GM18873 (cell line): Measurements from ENCODE around the gene LEUTX.
"Not testable (repeated sequence)": the region's sequence is repeated elsewhere in the genome, so short reads cannot be mapped to it uniquely, and the experiment has no call there.

Source experiments
- ATAC-seq: cut with Tn5 transposase; IDR thresholded peaks from one replicate; pipeline ENCODE4 v1.9.1; 2021; ENCODE audit warnings: mild to moderate bottlenecking, moderate library complexity, moderate number of reproducible peaks; ENCODE audit not compliant: unreplicated experiment, low FRiP score

LEUTX gene, protein sequence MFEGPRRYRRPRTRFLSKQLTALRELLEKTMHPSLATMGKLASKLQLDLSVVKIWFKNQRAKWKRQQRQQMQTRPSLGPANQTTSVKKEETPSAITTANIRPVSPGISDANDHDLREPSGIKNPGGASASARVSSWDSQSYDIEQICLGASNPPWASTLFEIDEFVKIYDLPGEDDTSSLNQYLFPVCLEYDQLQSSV

DNA sequence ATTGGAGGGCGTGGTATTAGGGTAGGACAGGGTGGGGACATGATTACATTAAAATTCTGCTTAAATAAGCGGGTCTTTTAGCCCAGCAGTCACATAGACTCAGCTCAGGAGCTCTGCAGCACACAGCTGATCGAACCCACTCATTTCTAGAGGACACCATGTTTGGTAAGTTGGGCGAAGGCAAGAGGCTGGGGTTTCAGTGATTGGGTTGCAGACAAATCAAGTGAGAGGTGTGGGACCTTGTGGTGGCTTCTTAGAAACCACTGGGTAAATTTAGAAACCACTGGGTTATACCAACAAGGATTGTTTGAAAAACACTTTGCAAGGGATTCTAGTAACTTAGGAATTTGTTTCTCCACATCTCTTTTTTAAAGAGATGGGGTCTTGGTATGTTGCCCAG, at the start of gene LEUTX:
LEUTX (plus strand) TSS at position 92 of the 400 bp plus-strand sequence; CDS start at position 159, 67 bp downstream.
- ATAC-seq = no peak

DNA sequence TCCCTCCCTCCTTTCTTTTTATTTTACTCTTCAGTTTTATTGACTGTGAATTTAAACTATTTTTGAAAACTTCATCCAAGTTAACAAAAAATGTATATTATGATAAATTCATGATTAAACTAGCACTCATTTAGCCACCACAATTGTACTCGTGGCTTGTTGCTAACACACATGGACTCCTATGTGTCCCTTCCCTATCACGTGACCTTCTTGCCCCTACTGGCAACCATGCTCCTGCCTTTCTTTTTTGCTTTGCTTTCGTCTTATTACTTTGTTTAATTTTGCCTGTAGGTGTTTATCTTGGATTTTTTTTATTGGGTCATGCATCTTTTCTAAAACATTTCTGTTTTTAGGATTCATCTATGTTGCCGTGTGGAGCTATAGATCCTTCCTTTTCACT, 49.1 kb upstream of the LEUTX start:
- no peak for ATAC-seq

DNA sequence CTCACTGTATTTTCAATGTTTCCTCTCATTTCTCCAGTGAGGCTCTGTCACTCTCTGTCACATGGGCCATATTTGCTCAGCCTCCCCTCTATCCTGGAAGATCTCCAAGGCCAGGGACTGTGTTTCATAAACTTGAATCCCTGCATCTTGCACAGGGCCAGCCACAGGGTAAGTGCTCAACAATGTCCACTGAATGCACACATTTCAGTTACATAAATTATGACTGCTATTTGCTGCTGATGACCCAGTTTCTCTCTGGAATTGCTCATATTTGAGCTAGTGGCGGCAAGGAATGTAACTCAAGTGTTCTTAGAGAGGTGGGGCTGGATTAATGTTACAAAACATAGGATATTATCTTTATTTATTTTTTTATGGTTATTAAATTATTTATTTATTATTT, 47.0 kb upstream of the LEUTX start:
- ATAC-seq = no peak

DNA sequence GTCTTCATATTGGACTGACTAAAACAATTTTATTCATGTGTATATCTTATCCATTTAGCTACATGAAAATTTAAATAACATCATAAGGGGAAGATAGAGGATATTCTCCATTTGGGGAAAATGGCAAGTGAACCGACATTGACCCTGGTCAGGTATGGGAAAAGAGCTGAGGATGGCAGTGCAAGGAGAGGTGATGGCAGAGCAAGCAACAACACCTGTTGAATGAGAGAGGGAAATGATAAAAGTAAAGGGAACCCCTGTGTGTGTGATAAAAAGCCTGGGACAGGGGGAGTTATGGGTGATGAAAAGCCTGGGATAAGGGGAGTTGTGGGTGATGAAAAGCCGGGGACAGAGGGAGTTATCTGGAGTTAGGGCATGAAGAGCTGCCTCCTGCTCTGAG, 44.8 kb upstream of the LEUTX start:
- no peak for ATAC-seq

DNA sequence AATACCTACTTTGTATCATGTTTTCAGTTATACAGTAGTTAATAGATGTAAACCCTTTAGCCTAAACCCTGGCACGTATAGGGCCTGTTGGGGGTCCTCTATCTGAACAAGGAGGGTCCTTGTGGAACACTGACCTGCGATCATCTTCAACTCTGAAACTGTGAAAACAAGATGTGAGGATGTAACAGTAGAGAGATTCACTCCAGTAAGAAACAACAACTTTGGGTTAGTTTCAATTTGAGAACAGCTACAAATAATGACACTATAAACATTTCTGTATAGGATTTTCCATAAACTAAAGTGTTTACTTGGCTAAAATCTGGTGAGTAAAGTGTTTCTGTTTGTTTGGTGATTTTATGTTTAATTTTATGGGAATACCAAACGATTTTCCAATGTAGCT, 43.0 kb upstream of the LEUTX start:
- no peak for ATAC-seq

DNA sequence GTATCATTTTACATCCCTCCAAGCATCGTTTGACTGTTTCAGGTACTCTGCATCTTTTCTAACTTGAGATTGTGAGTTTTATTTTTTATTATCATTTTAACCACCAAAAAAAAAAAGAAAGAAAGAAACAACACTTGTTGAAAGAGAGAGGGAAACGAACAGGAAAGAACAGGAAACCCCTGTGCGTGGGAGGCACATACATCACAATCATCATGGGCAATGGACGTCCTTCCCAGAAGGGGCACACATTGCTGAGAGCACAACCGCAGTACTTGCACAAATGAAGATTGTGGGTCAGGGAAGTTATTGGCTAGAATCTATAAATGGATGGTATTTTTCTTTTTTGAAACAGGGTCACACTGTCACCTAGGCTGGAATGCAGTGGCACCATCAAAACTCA, 42.6 kb upstream of the LEUTX start:
- no peak for ATAC-seq

DNA sequence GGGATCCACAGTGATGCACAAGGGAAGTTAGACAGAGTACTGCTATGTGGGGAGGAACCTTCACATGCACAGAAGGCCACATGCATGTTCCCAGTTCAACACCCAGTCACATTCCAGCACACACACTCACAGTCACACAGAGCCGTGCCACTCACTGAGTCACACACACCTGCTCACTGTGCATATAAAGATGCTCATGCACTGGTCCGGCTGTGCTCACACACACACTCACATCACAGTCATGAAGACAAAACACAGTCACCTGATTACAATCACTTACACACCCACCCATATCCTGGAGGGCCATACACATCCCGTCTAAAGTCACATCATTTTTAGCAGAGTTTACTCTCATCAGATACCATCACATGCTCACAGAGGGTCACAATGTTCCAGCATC, 41.3 kb upstream of the LEUTX start:
- ATAC-seq = no peak

DNA sequence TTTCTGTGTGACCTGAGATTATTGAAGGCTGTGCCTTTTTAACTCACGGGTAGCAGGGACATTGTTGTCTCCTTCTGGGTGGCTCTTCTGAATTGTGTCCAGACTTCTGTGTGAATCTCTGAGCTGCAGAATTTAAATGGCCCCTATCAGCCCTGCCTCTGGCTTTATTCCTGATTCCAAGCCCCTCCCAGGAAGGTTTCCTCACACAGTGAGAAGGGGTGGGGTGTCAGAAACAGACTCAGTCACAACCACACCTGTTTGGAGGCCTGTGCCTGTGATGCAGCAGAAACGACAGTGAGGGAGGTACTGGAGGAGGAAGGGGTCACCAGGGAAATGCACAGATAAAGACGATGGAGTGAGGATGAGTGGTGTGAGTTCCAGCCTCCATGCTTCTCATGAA, 40.8 kb upstream of the LEUTX start, which contains the start of gene CLC:
CLC (minus strand) TSS at position 139 of the 400 bp plus-strand sequence; CDS start at position 62, 77 bp downstream.
- ATAC-seq = no peak

DNA sequence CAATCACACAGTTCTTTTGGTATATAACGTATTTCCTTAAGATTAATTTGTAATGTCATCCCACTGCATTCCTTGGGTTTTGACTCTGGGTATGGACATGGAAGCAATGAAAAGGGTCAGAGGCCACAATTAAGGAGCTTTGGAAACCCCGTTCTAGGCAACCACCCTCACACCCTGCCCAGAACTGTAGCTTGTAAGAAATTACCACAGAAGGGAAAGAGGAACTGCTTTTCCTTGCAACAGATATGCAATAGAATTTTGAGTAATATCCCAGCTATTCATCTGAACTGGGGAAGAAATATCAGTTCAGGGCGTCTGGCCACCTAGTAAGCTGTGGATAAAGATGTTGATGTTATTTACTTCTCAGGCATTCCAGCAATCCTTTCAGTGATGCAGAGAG, 39.8 kb upstream of the LEUTX start:
- no peak for ATAC-seq

DNA sequence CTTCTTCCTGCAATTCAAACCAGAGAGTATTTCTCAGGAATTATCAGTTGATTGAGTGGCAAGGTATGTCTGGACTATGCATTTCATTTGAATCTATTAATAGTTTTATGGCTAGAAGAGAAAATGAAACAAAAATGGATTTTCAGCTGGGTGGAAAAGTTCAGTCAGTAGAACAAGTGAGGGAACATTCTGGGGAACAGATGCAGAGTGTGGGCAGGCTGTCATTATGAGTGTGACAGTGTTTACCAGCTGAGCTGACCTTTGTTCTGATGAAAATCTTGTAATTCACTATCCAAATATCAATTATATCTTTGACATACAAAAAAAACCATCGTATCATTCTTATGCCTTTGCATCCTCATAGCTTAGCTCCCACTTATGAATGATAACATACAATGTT, 38.3 kb upstream of the LEUTX start:
- ATAC-seq = no peak

DNA sequence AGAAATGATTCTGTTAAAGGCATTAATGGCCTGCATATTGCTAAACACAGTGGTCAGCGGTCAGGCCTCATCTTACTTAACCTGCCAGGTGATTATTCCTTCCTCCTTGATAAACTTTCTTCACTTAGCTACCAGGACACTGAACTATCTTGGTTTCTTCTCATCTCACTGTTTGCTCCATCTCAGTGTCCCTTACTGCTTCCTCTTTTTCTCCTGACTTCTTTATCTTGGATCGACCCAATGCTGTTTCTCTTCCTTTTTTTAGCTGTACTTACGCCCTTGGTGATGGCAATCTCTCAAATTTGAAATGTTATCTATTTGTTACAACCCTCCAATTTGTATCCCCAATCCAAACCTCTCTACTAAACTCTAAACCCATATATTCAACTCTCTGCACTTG, 33.0 kb upstream of the LEUTX start:
- ATAC-seq = no peak

DNA sequence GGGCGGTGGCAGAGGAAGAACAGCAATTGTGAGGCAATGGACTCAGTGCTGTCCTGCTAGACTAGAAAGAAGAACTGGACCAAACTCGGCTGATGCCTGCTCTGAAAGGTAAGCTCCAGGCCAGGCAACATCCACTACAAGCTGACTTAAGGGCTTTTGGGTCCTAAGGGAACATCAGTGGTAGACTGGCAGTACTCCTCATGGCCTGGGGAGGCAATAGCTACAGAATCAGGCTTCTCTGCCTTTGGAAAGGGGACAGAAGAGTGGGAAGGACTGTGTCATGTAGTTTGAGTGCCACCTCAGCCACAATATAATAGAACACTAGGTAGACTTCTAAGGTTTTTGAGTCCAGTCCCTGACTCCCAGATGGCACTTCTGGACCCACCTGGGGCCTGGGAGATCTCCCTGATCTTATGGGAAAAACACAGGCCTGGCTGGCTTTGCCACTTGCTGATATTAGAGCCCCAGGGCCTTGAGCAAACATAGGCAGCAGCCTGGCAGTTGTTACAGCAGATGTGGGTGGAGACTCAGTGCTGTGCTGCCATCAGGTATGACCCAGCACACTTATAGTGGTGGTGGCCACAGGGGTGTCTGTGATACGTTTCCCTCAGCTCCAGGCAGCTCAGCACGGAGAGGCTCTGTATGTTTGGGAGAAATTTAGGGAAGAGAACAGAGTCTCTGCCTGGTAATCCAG, 31.7 kb upstream of the LEUTX start:
- ATAC-seq = no peak

DNA sequence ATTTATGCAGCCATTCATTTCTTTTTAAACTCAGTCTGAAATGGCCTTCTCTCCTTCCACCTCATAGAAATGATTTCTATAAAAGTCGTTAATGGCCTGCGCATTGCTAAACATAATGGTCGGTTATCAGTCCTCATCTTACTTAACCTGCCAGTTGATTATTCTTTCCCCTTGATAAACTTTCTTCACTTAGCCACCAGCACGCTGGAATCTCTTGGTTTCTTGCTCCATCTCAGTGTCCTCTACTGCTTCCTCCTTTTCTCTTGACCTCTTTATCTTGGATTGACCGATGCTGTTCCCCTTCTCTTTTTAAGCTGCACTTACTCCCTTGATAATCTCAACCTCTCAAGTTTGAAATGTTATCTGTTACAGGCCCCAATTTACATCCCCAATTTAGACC, 28.7 kb upstream of the LEUTX start:
- ATAC-seq = no peak

DNA sequence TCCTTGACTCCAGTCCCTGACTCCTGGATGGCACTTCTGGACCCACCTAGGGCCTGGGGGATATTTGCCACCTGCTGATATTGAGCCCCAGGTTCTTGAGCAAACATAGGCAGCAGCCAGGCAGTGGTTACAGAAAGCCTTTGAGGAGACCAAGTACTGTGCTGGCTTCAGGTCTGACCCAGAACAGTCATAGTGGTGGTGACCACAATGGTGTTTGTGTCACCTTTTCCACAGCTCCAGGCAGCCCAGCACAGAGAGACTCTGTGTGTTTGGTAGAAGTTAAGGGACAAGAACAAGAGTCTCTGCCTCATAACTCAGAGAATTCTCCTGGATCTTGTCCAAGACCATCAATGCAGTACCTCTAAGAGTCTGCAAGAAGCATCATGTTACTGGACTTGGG, 26.3 kb upstream of the LEUTX start:
- no peak for ATAC-seq

DNA sequence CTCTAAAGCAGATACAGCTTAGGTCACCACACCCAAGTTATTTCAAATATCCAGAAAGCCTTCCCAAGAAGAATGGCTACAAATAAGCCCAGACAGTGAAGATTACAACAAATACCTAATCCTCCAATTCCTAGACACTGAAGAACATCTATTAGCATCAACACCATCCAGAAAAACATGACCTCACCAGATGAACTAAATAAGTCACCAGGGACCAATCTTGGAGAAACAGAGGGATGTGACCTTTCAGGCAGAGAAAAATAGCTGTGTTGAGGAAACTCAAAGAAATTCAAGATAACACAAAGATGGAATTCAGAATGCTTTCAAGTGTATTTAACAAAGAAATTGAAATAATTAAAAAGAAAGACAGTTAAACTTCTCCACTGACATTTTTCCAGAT, 25.9 kb upstream of the LEUTX start:
- ATAC-seq = no peak

DNA sequence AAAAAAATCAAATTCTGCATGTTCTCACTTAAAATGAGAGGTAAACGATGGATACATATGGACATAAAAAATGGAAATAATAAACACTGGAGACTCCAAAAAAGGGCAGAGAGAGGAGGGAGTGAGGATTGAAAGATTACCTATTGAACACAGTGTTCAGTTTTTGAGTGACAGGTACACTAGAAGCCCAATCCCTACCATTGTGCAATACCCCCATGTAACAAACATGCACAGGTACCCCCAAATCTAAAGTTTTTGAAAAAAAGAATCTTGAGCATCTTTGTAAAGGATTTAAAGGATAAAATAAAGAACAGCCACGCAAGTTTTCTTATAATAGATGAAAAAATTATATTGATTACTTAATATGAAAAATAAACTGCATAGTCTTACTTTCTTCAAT, 24.1 kb upstream of the LEUTX start:
- no peak for ATAC-seq

DNA sequence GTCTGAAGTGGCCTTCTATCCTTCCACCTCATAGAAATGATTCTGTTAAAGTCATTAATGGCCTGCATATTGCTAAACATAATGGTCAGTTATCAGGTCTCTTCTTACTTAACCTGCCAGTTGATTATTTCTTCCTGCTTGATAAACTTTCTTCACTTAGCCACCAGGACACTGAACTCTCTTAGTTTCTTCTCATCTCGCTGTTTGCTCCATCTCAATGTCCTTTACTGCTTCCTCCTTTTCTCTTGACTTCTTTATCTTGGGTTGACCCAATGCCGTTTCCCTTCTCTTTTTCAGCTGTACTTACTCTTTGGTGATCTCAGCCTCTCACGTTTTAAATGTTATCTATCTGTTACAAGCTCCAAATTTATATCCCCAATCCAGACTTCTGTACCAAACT, 23.7 kb upstream of the LEUTX start:
- ATAC-seq = no peak

DNA sequence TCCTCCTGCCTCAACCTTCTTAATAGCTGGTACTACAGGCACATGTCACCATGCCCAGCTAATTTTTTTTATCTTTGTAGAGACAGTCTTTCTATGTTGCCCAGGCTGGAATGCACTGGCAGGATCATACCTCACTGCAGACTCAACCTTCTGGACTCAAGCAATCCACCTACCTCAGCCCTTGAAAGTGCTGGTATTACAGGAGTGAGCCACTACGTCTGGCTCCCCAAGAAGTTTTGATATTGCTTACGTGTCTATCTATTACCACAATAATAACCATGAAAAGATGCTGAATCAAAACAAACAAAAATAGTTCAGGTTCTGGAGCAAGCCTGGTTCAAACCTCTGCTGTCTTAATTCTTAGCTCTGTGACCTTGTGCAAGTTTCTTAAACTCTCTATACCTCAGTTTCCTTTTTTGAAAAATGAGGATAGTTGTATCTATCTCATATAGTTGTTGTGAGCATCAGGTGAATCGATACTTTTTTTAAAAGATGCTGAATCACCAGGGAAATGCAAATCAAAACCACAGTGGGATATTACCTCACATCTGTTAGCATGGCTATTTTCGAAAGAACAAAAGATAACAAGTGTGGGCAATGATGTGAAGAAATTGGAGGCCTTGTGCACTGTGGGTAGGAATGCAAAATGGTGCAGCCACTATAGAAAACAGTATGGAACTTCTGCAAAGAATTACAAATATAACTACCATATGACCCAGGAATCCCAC, 19.0 kb upstream of the LEUTX start:
- peak; percentile 47 for ATAC-seq

DNA sequence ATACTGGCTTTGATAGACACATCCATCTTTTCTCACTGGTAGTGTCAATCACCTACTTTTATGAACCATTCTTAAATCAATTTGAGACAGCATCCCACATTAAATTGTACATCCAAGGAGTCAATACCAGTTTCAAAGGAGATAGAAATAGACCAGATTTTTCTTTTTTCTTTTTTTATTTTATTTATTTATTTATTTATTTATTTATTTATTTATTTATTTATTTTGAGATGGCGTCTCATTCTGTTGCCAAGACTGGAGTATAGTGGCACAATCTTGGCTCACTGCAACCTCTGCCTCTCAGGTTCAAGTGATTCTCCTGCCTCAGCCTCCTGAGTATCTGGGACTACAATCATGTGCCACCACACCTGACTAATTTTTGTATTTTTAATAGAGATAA, 16.8 kb upstream of the LEUTX start:
- ATAC-seq = not testable (repeated sequence)

DNA sequence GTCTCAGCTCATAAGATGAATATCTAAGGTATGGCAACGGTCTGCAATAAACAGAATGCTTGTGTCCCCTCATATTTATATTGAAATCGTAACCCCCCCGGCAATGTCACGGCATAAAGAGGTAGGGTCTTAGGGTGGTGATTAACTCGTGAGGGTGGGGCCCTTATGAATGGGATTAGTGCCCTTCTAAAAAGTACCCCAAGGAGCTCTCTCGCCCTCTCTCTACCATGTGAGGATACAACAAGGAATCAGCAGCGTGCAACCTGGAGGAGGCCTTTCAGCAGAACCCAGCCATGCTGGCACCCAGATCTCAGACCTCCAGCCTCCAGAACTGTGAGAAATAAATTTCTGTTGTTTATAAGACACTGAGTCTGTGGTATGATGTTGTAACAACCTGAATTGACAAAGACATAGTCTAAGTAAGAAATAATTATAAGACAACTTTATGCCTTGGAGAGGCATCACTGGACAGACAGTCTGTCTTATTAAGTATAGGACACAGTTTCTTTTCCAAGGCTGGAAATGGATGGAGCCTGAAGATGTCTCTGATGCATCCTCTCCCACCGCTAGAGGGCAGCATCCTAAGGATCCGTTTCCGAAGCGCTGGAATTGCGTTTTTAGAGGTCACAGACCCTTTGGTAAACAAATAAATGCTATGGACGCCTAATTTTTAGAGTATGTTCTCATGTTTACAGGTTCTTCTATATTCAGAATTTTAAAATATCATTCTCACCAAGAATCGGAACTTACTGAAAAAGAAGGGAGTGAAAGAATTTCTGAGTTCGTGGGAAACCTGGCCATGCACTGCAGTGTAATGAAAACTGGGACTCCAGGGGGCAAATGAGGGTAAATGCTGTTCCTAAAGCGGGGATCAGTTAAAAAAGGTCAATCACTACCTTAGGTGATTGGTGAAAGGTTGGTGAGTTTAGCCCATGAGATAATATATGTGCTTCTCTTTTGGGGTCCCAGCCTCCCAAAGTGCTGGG, 13.3 kb upstream of the LEUTX start:
- ATAC-seq = no peak

DNA sequence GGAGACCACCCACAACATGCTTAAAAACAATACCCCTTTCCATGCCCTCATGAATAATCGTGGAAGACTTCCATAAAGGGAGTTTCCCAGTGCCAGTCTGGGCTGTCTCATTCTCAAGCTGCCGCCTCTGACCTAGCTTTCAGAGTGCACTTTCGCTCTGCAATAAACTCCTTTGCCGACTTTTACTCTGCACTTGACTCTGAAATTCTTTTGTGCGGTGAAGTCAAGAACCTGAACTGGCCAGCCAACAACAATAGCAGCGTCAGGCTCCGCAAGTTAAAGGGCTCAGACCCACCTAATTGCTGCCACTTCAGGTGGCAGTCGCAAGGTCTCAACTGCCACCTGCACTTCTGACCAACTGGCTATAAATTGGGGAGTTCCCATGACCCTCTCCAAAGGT, 10.3 kb upstream of the LEUTX start:
- ATAC-seq = no peak
